ACC112 (cell line): ENCODE results near the gene FRAS1.
"Not testable (repeated sequence)": the region's sequence is repeated elsewhere in the genome, so short reads cannot be mapped to it uniquely, and the experiment has no call there.

Experiments
- H2AFZ ChIP-seq: fragments of 200-600 bp; sonication (generic); one replicate; pipeline ENCODE4 v1.6.0; 2017; ENCODE audit warnings: antibody characterized with exemption, low read length; ENCODE audit not compliant: unreplicated experiment
- H3K27ac ChIP-seq: fragments of 200-600 bp; sonication (generic); 2 replicates; pipeline ENCODE4 v1.5.1; 2014; ENCODE audit warnings: low read depth, mild to moderate bottlenecking, antibody characterized with exemption, low read length, moderate library complexity
- H3K27me3 ChIP-seq: fragments of 200-600 bp; sonication (generic); 2 replicates; pipeline ENCODE4 v1.6.1; 2014; ENCODE audit warnings: mild to moderate bottlenecking, antibody characterized with exemption, low read length, moderate library complexity, mixed read lengths; ENCODE audit not compliant: insufficient read depth
- H3K36me3 ChIP-seq: fragments of 200-600 bp; sonication (generic); 2 replicates; pipeline ENCODE4 v1.6.1; 2016; ENCODE audit warnings: mild to moderate bottlenecking, antibody characterized with exemption, low read length, moderate library complexity, mixed read lengths; ENCODE audit not compliant: insufficient read depth
- H3K4me1 ChIP-seq: fragments of 200-600 bp; sonication (generic); one replicate; pipeline ENCODE4 v1.6.1; 2016; ENCODE audit warnings: low read length, mixed read lengths; ENCODE audit not compliant: insufficient read depth, unreplicated experiment, control insufficient read depth
- H3K4me3 ChIP-seq: fragments of 200-600 bp; sonication (generic); 2 replicates; pipeline ENCODE4 v1.5.1; 2014; ENCODE audit warnings: mild to moderate bottlenecking, low read depth, low read length
- H3K79me2 ChIP-seq: fragments of 200-600 bp; sonication (generic); one replicate; pipeline ENCODE4 v1.6.0; 2016; ENCODE audit warnings: low read length; ENCODE audit not compliant: control insufficient read depth, unreplicated experiment, insufficient read depth

The FRAS1 gene

GRCh38 chr4:78242071-78242470 lies 184.9 kb downstream of the FRAS1 start:
- H3K79me2 ChIP-seq = no peaks in the 10 kb centered on the region
- H2AFZ ChIP-seq = no peak overlapping the region
- H3K27ac ChIP-seq = no peak overlapping the region
- no peaks in the 10 kb centered on the region for H3K4me1 ChIP-seq
- no peaks in the 10 kb centered on the region for H3K27me3 ChIP-seq
- no peak overlapping the region for H3K4me3 ChIP-seq
- no peaks in the 10 kb centered on the region for H3K36me3 ChIP-seq

DNA sequence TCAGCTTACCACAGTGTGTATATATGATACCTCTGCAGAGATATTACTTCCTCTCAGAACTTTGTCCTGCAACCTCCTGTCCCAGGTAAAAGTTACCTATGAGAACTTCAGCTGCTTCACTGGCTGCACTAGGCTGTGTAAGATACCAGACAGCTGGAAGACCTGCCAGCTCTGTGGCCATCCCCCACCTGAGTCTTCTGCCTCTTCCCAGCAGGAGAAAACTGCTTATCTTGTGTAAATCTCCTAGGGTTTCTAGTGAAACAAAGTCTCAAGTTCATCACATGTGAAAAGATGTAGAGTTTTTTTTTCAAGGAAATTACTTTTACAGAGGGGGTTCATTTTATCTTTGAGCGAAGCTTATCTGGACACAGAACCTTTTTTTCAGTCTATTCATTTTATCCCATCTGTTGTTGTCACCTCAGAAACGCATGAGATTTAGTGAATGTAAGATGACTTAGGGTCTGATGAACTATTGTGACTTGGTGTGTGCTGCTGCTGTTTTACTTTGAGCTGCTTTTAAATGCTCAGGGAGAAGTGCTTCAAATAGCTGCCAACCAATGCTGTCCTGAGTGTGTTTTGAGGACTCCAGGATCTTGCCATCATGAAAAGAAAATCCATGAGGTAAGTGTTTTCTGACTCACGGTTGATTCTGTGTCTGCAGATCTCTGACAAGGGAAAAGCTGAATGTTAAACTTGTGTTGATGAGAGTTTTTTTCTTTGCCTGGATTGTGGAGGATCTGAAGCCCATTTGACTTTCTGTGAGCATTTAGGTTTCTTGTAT lies 187.8 kb downstream of the FRAS1 start:
- Histone ChIP-seq H3K4me3 (no peak overlapping the region), H3K27me3 (no peaks in the 10 kb centered on the region), H3K79me2 (no peaks in the 10 kb centered on the region), H3K4me1 (no peaks in the 10 kb centered on the region), H3K36me3 (no peaks in the 10 kb centered on the region), H3K27ac (no peak overlapping the region), H2AFZ (no peak overlapping the region)

DNA sequence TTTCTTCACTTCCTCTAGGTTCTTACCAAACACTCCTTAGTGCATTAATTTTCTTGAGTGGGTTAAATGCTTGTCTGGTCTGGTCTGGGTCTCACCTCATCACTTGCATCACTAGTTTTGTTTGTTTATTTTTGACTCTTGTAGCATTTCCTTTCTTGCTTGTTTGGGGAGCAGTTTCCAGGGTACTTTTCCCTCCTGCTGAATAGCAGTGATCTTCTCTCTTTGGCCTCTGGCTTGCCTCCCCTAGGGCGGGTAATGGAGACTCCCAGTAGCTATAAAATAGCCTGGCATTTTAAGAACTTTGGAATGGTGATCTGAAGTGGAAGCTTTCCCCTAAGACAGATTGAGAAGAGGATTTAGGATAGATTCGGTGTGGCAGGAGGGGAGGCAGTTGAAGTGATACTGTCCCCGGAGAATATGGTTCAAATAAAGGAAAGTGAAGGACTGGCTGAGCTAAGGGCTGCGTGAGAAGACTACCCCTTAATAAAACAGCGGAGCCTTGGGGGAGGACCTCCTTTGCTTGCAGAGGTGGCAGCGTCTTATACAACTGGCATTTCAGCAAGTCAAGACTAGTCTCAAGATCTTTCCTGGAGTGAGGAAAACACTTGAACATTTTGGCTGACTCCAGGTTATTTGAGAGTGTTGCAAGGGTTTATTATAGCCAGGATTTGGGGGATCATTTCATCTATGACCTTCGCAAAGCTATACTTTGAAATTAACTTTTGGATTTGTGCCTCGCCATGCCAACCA lies 190.6 kb downstream of the FRAS1 start:
- Histone ChIP-seq H3K27me3 (no peaks in the 10 kb centered on the region), H3K27ac (no peak overlapping the region), H3K4me3 (no peak overlapping the region), H3K4me1 (no peaks in the 10 kb centered on the region), H3K36me3 (no peaks in the 10 kb centered on the region), H2AFZ (no peak overlapping the region), H3K79me2 (no peaks in the 10 kb centered on the region)

DNA sequence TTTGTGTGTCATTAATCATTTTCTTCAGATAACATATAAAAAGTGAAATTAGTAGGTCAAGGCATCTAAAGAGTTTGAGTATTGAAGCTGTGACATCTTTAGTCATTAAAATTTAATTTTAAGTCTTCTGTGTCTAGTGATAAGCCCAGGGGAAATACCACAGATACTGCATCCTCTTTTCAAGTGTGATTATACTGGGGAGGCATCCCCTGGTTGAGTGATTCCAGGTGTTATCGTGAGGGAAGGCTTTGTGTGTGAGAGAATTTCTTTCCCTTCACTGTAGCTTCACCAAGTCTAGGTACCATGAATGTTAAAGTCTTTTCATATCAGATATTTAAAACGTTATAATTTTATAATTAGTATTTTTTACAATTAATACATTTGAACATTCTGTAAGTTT lies 193.4 kb downstream of the FRAS1 start:
- no peak overlapping the region for H2AFZ ChIP-seq
- no peak overlapping the region for H3K27ac ChIP-seq
- no peaks in the 10 kb centered on the region for H3K27me3 ChIP-seq
- H3K79me2 ChIP-seq = no peaks in the 10 kb centered on the region
- no peak overlapping the region for H3K4me3 ChIP-seq
- no peaks in the 10 kb centered on the region for H3K36me3 ChIP-seq
- H3K4me1 ChIP-seq = no peaks in the 10 kb centered on the region

GRCh38 chr4:78252773-78253172 lies 195.7 kb downstream of the FRAS1 start:
- not testable (repeated sequence) for H3K79me2 ChIP-seq, H3K36me3 ChIP-seq, H3K27me3 ChIP-seq, H2AFZ ChIP-seq, H3K4me1 ChIP-seq, H3K27ac ChIP-seq, H3K4me3 ChIP-seq

GRCh38 chr4:78254893-78255292 lies 197.8 kb downstream of the FRAS1 start:
- H3K4me1 ChIP-seq = no peaks in the 10 kb centered on the region
- no peaks in the 10 kb centered on the region for H3K79me2 ChIP-seq
- H3K27ac ChIP-seq = no peak overlapping the region
- no peaks in the 10 kb centered on the region for H3K36me3 ChIP-seq
- no peak overlapping the region for H2AFZ ChIP-seq
- H3K4me3 ChIP-seq = no peak overlapping the region
- no peaks in the 10 kb centered on the region for H3K27me3 ChIP-seq

- Histone ChIP-seq H3K4me3 (no peak overlapping the region), H2AFZ (no peak overlapping the region), H3K36me3 (no peaks in the 10 kb centered on the region), H3K79me2 (no peaks in the 10 kb centered on the region), H3K27ac (no peak overlapping the region), H3K4me1 (no peaks in the 10 kb centered on the region), H3K27me3 (peaks cover 11% of the 10 kb centered on the region; the same call in 1 of the 2 replicates)
Observed at GRCh38 chr4:78265006-78265405, 207.9 kb downstream of the FRAS1 start.

DNA sequence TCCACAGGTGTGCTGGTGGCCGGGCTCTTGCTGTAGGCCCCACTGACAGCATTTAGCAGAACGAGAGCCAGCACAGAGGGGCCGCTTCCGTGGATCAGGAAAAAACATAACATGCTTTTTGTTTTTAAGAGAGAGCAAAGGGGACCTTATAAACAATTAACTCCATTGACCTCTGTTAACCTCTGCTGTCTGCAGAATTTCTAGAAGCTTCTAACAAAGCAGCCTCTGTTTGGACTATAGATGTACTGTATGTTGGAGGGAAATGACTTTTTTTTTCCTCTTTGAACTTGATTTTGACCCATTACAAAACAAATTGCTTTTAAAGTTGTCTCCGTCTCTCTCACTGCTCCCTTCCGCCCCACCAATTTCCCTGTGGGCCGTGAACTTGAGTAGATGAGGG lies 210.7 kb downstream of the FRAS1 start:
- peaks cover 4% of the 10 kb centered on the region; the same call in 1 of the 2 replicates for H3K27me3 ChIP-seq
- no peaks in the 10 kb centered on the region for H3K79me2 ChIP-seq
- H3K4me3 ChIP-seq = no peak overlapping the region
- H3K4me1 ChIP-seq = no peaks in the 10 kb centered on the region
- H3K27ac ChIP-seq = no peak overlapping the region
- no peaks in the 10 kb centered on the region for H3K36me3 ChIP-seq
- H2AFZ ChIP-seq = no peak overlapping the region

DNA sequence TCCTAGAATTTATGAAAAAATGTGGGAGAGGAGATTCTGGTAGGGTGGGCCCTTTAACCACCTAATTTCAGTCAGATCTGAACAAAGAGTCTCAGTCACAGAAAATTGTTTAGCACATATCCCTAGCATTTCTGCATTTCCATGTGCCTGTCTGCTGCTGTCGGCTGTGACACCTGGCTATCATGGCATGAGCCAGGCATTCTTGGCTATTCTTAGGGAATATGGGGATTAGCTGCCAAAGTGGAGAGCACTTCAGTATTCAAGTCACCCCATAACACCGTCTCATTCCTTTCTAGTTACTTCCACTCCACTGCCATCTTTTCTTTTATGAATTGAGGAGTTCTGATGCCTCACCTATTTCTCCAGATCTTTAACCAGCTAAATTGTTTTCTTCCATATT lies 211.5 kb downstream of the FRAS1 start:
- Histone ChIP-seq H3K79me2 (no peaks in the 10 kb centered on the region), H2AFZ (no peak overlapping the region), H3K36me3 (no peaks in the 10 kb centered on the region), H3K4me3 (no peak overlapping the region), H3K27ac (no peak overlapping the region), H3K4me1 (no peaks in the 10 kb centered on the region), H3K27me3 (no peaks in the 10 kb centered on the region)

DNA sequence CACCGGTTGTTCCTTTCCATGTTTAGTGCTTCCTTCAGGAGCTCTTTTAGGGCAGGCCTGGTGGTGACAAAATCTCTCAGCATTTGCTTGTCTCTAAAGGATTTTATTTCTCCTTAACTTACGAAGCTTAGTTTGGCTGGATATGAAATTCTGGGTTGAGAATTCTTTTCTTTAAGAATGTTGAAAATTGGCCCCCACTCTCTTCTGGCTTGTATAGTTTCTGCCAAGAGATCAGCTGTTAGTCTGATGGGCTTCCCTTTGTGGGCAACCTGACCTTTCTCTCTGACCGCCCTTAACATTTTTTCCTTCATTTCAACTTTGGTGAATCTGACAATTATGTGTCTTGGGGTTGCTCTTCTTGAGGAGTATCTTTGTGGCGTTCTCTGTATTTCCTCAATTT lies 218.3 kb downstream of the FRAS1 start:
- H3K36me3 ChIP-seq, H3K4me3 ChIP-seq, H3K79me2 ChIP-seq, H3K27ac ChIP-seq, H3K27me3 ChIP-seq, H2AFZ ChIP-seq, H3K4me1 ChIP-seq: not testable (repeated sequence)

- Histone ChIP-seq H3K4me1 (no peaks in the 10 kb centered on the region), H3K27ac (no peak overlapping the region), H3K79me2 (no peaks in the 10 kb centered on the region), H2AFZ (no peak overlapping the region), H3K36me3 (no peaks in the 10 kb centered on the region), H3K27me3 (0 out of 2 replicates have a peak, but pooled peaks cover 4% of the 10 kb centered on the region), H3K4me3 (no peak overlapping the region)
Observed at GRCh38 chr4:78286281-78286680, 229.2 kb downstream of the FRAS1 start.
